ENCODE data around the gene SLC35B2.

- TF ChIP-seq FOXM1 (IDR thresholded peaks at IDR 0.05; ENCODE audit: low read depth) (no peak), ZBTB33 (IDR thresholded peaks at IDR 0.05; ENCODE audit: borderline replicate concordance, low read depth) (no peak), GABPA (IDR thresholded peaks at IDR 0.05; ENCODE audit: low read depth) (no peak), CTCF (IDR thresholded peaks at IDR 0.05) (no peak), RXRA (IDR thresholded peaks at IDR 0.05; ENCODE audit: borderline replicate concordance, low read depth) (no peak), CHD2 (IDR thresholded peaks at IDR 0.05; ENCODE audit: low read length, partially characterized antibody) (no peak), USF2 (IDR thresholded peaks at IDR 0.05; ENCODE audit: borderline replicate concordance, low read depth, low read length) (no peak), REST (IDR thresholded peaks at IDR 0.05; ENCODE audit: low read depth, low read length) (peak; percentile 91), JUND (IDR thresholded peaks at IDR 0.05) (no peak), EP300 (IDR thresholded peaks at IDR 0.05; ENCODE audit: borderline replicate concordance in 1 of 2, low read depth in 1 of 2, low read length in 1 of 2) (no peak), SMC3 (IDR thresholded peaks at IDR 0.05; ENCODE audit: low read depth, low read length) (no peak), PBX3 (IDR thresholded peaks at IDR 0.05) (no peak)
Measured at GRCh38 chr6:44270526-44271405, 13.4 kb upstream of the SLC35B2 start.
